ENCODE results near the gene ABCF3. TPM values are rescaled to one million over a fixed set of nuclear protein-coding genes. Genes with fewer than 3 reads are reported as not detected.

ABCF3 gene
- total and polyA plus RNA-seq, 10 donors = 35.3 to 90.7 (median 68.5) TPM

DNA sequence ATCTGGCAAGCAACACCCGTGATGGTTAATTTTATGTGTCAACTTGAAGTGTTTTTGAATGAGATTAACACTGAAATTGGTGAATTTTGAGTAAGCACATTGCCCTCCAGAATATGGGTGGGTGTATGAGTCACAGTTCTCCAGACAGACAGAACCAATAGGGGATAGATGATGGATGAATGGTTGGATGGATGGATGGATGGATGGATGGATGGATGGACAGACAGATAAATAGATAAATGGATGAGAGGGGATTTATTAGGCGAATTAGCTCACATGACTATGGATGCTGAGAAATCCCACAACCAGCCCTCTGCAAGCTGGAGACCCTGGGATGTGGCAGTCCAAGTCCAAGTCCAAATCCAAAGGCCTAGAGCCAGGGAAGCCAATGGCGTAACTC lies 37.9 kb downstream of the ABCF3 start:
- TF ChIP-seq POLR2A (IDR thresholded peaks at IDR 0.05) (no peak), POLR2AphosphoS5 (IDR thresholded peaks at IDR 0.05) (no peak)
- TF ChIP-seq, protein P1, sequence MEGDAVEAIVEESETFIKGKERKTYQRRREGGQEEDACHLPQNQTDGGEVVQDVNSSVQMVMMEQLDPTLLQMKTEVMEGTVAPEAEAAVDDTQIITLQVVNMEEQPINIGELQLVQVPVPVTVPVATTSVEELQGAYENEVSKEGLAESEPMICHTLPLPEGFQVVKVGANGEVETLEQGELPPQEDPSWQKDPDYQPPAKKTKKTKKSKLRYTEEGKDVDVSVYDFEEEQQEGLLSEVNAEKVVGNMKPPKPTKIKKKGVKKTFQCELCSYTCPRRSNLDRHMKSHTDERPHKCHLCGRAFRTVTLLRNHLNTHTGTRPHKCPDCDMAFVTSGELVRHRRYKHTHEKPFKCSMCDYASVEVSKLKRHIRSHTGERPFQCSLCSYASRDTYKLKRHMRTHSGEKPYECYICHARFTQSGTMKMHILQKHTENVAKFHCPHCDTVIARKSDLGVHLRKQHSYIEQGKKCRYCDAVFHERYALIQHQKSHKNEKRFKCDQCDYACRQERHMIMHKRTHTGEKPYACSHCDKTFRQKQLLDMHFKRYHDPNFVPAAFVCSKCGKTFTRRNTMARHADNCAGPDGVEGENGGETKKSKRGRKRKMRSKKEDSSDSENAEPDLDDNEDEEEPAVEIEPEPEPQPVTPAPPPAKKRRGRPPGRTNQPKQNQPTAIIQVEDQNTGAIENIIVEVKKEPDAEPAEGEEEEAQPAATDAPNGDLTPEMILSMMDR (IDR thresholded peaks at IDR 0.05 in 8 of 11, conservative IDR thresholded peaks at IDR 0.05 in 3 of 11) = no peak
- intact Hi-C loops (cut with DNase I; ENCODE audit: low total_unique reads) = no loop called here
- Histone ChIP-seq H3K27ac (no peak overlapping the region), H3K4me1 (peaks cover 0 to 4% (median 3%) of the 10 kb centered on the region in 6 donors), H3K36me3 (no peaks in the 10 kb centered on the region), H3K4me3 (no peak overlapping the region), H3K27me3 (replicated peaks in 1 of 7) (peaks cover 0 to 73% (median 14%) of the 10 kb centered on the region in 7 donors), H3K9me3 (no peaks in the 10 kb centered on the region)
- no peak for DNase-seq
- WGBS, 5 donors = 78 to 90% (median 81%) methylated on average over 3 of the region's 3 CpGs

GRCh38 chr3:184227481-184227935 lies 41.5 kb downstream of the ABCF3 start:
- H3K36me3 ChIP-seq = no peaks in the 10 kb centered on the region
- H3K9me3 ChIP-seq = no peaks in the 10 kb centered on the region
- H3K27ac ChIP-seq = no peak overlapping the region
- DNase-seq = no peak
- H3K27me3 ChIP-seq (replicated peaks in 1 of 7) = peaks cover 4 to 80% (median 45%) of the 10 kb centered on the region in 7 donors
- 46 to 52% (median 49%) methylated on average over 2 of the region's 2 CpGs for WGBS, 5 donors
- H3K4me3 ChIP-seq = no peak overlapping the region
- TF ChIP-seq POLR2AphosphoS5 (IDR thresholded peaks at IDR 0.05) = no peak
- TF ChIP-seq, protein P1 (IDR thresholded peaks at IDR 0.05 in 8 of 11, conservative IDR thresholded peaks at IDR 0.05 in 3 of 11) = peak; percentile 43 to 90 (median 79)
- peaks cover 8 to 28% (median 25%) of the 10 kb centered on the region in 6 donors for H3K4me1 ChIP-seq
- intact Hi-C loops (cut with DNase I; ENCODE audit: low total_unique reads) = no loop called here

- 36 to 41% (median 40%) methylated on average over 11 to 12 of the region's 12 CpGs for WGBS, 5 donors
- peak overlapping the region in 5 of 8 donors; percentile 40 to 72 (median 51) for H3K4me3 ChIP-seq
- H3K27ac ChIP-seq = no peak overlapping the region
- intact Hi-C loops (cut with DNase I; ENCODE audit: low total_unique reads) = no loop called here
- no peak for DNase-seq
- no peak for TF ChIP-seq POLR2AphosphoS5 (IDR thresholded peaks at IDR 0.05)
- TF ChIP-seq, protein P1 (IDR thresholded peaks at IDR 0.05 in 8 of 11, conservative IDR thresholded peaks at IDR 0.05 in 3 of 11) = no peak
- no peak for TF ChIP-seq POLR2A (IDR thresholded peaks at IDR 0.05)
- H3K4me1 ChIP-seq = peaks cover 8 to 28% (median 25%) of the 10 kb centered on the region in 6 donors
- H3K27me3 ChIP-seq (replicated peaks in 1 of 7) = peaks cover 4 to 86% (median 47%) of the 10 kb centered on the region in 7 donors
- no peaks in the 10 kb centered on the region for H3K9me3 ChIP-seq
- H3K36me3 ChIP-seq = no peaks in the 10 kb centered on the region
Measured at GRCh38 chr3:184228376-184229137, 42.6 kb downstream of the ABCF3 start.

DNA sequence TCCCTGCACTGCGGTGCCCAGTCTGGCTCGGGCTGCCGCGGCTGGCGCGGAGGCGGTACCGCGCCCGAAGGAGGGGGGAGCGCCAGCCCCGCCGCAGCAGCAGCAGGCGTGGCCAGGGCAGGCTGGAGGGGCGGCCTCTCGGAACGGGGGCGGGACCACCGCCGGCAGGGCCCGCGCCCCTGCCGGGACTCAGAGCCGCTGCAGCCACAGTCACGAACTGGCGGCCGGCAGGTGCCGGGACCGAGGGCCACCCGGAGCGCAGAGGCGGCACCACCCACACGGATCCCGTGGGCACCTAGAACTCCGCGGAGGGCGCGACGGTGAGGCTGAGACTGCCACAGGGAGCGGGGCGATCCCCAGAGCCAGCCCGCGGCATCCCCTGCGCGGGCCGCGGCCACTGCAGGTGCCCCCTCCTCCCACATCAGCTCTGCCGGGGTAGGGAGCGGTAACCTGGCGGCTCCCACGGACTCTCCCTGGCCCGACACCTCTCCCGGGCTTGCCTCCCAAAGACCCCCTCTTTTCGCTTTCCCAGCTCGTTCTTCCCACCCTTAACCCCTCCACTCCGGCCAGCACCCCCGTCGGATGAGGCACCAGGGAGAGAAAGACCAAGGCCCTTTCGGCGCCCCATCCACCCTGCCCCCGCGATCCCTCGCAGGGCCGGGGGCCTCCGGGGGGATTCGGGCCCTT lies 43.5 kb downstream of the ABCF3 start, which contains the start of gene VWA5B2:
VWA5B2 (plus strand) TSS at position 192 of the 687 bp plus-strand sequence. CDS start 944 bp downstream, outside the sequence.
- intact Hi-C loops (cut with DNase I; ENCODE audit: low total_unique reads) = no loop called here
- H3K4me3 ChIP-seq = peak within 1 kb of the TSS; percentile 40 to 72 (median 52)
- no peaks in the 10 kb centered on the region for H3K9me3 ChIP-seq
- no peak within 1 kb of the TSS for H3K27ac ChIP-seq
- peak; percentile 90 for DNase-seq
- no peaks in the 10 kb centered on the region for H3K36me3 ChIP-seq
- H3K4me1 ChIP-seq = peaks cover 8 to 28% (median 25%) of the 10 kb centered on the region in 6 donors
- 1 to 2% (median 1%) methylated on average over 36 to 66 of the region's 66 CpGs for WGBS, 5 donors
- TF ChIP-seq, protein P1 (IDR thresholded peaks at IDR 0.05 in 8 of 11, conservative IDR thresholded peaks at IDR 0.05 in 3 of 11) = peak in 9 of 11 experiments; percentile 5 to 60 (median 42)
- TF ChIP-seq POLR2A (IDR thresholded peaks at IDR 0.05) (no peak), POLR2AphosphoS5 (IDR thresholded peaks at IDR 0.05) (peak in 2 of 3 donors; percentile 30 to 37)
- peaks cover 4 to 96% (median 47%) of the 10 kb centered on the region in 7 donors for H3K27me3 ChIP-seq (replicated peaks in 1 of 7)
